HUES6 (cell line): ENCODE measurements around the gene CALR3.
"Not testable (repeated sequence)": the region's sequence is repeated elsewhere in the genome, so short reads cannot be mapped to it uniquely, and the experiment has no call there.

Experiments
- H3K27ac ChIP-seq: 2 replicates; pipeline ENCODE4 v1.7.0; 2013; ENCODE audit warnings: low read depth, mild to moderate bottlenecking, low read length, inconsistent platforms
- H3K27me3 ChIP-seq: 2 replicates; pipeline ENCODE4 v1.6.1; 2013; ENCODE audit warnings: low read length; ENCODE audit not compliant: control insufficient read depth, insufficient read depth
- H3K36me3 ChIP-seq: 2 replicates; pipeline ENCODE4 v1.6.1; 2013; ENCODE audit warnings: low read length; ENCODE audit not compliant: control insufficient read depth, insufficient read depth
- H3K4me1 ChIP-seq: 2 replicates; pipeline ENCODE4 v1.6.1; 2013; ENCODE audit warnings: low read length; ENCODE audit not compliant: control insufficient read depth, insufficient read depth
- H3K4me3 ChIP-seq: 2 replicates; pipeline ENCODE4 v1.5.1; 2013; ENCODE audit warnings: low read depth, low read length
- H3K9ac ChIP-seq: one replicate; pipeline ENCODE4 v1.6.1; 2013; ENCODE audit warnings: mild to moderate bottlenecking, low read length
- H3K9me3 ChIP-seq: 2 replicates; pipeline ENCODE4 v1.6.1; 2013; ENCODE audit warnings: low read depth, low read length; ENCODE audit not compliant: control insufficient read depth, insufficient read depth

The CALR3 gene

GRCh38 chr19:16509141-16510061, 13.4 kb upstream of the CALR3 start:
- H3K9me3 ChIP-seq: no peaks in the 10 kb centered on the region
- H3K9ac ChIP-seq: no peak overlapping the region
- no peaks in the 10 kb centered on the region for H3K27me3 ChIP-seq
- no peak overlapping the region for H3K27ac ChIP-seq
- H3K36me3 ChIP-seq: peaks cover 32% of the 10 kb centered on the region
- no peak overlapping the region for H3K4me3 ChIP-seq
- H3K4me1 ChIP-seq: no peaks in the 10 kb centered on the region

DNA sequence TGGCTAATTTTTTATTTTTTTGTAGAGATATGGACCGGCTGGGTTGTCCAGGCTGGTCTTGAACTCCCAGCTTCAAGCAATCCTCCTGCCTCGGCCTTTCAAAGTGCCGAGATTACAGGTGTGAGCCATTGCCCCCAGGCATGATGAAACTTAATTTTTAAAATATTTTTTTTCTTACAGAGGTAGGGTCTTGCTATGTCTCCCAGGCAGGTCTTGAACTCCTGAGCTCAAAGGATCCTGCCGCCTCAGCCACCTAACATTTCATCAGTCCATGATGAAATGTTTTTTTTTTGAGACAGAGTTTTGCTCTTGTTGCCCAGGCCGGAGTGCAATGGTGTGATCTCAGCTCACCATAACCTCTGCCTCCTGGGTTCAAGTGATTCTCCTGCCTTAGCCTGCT, 12.6 kb upstream of the CALR3 start:
- Histone ChIP-seq H3K4me3 (no peak overlapping the region), H3K9me3 (no peaks in the 10 kb centered on the region), H3K4me1 (no peaks in the 10 kb centered on the region)

DNA sequence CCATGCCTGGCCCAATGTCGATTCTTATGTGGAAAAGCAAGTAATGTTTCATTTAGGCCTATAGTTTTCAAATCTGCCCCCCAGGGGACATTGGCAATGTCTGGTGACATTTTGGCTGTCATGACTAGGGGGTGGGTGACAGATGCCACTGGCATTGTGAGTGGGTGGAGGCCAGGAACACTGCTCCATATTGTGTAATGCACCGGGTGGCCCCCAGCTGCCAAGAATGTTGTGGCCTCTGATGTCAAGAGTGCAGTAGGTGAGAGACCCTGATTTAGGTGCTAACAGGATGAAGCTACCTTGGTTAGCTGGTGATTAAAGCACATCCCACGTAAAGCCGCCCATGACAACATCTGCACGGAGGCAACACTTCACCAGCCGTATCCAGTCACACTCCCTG, 11.0 kb upstream of the CALR3 start:
- no peak overlapping the region for H3K9ac ChIP-seq
- no peak overlapping the region for H3K4me3 ChIP-seq
- H3K36me3 ChIP-seq: peaks cover 31% of the 10 kb centered on the region
- H3K9me3 ChIP-seq: no peaks in the 10 kb centered on the region
- H3K4me1 ChIP-seq: no peaks in the 10 kb centered on the region
- H3K27me3 ChIP-seq: no peaks in the 10 kb centered on the region
- no peak overlapping the region for H3K27ac ChIP-seq

More for the DNA sequence above, 12.6 kb upstream of the CALR3 start:
- Histone ChIP-seq H3K9ac (no peak overlapping the region), H3K27me3 (no peaks in the 10 kb centered on the region), H3K27ac (no peak overlapping the region), H3K36me3 (peaks cover 38% of the 10 kb centered on the region)

GRCh38 chr19:16506161-16506560, 10.2 kb upstream of the CALR3 start:
- H3K27me3 ChIP-seq, H3K4me3 ChIP-seq, H3K9ac ChIP-seq, H3K27ac ChIP-seq, H3K9me3 ChIP-seq, H3K4me1 ChIP-seq: not testable (repeated sequence)
- H3K36me3 ChIP-seq: peaks cover 31% of the 10 kb centered on the region

DNA sequence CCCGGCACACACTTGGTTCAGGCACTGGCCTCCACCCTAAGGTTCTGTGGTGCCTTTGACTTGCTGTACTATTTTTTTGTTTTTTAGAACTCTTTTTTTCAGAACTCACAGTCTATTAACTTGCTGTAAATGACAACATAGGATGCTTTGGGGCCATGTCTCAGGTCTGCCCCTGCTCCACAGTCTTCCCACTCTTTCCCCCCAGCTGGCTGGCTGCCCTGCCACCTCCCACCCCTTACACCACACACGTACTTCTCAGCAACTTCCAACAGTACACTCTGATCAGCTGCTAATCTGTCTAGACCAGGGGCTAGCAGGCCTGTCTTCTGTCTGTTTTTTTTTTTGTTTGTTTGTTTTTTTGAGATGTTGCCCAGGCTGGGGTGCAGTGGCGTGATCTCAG, 8.3 kb upstream of the CALR3 start:
- H3K36me3 ChIP-seq: peaks cover 16% of the 10 kb centered on the region
- H3K9ac ChIP-seq: no peak overlapping the region
- H3K27me3 ChIP-seq: no peaks in the 10 kb centered on the region
- no peak overlapping the region for H3K27ac ChIP-seq
- no peaks in the 10 kb centered on the region for H3K4me1 ChIP-seq
- H3K4me3 ChIP-seq: no peak overlapping the region
- no peaks in the 10 kb centered on the region for H3K9me3 ChIP-seq

DNA sequence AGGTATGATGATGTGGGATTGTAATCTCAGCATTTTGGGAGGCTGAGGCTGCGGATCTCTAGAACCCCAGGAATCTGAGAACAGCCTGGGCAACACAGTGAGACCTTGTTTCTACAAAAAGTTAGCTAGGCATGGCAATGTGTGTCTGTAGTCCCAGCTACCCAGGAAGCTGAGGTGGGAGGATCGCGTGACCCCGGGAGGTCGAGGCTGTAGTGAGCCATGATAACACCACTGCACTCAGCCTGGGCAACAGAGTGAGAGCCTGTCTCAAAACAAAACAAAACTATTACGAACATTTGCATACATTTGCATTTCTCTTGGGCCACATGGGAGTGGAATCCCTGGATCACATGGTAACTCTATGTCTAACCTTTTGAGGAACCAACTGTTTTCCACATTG, 1.9 kb upstream of the CALR3 start:
- Histone ChIP-seq H3K4me3 (no peak overlapping the region), H3K4me1 (peaks cover 10% of the 10 kb centered on the region; the same call in 1 of the 2 replicates), H3K27ac (no peak overlapping the region), H3K9ac (no peak overlapping the region), H3K9me3 (no peaks in the 10 kb centered on the region), H3K27me3 (no peaks in the 10 kb centered on the region), H3K36me3 (no peaks in the 10 kb centered on the region; the same call in 1 of the 2 replicates)

- no peaks in the 10 kb centered on the region; the same call in 1 of the 2 replicates for H3K36me3 ChIP-seq
- H3K9me3 ChIP-seq: no peaks in the 10 kb centered on the region
- H3K27me3 ChIP-seq: no peaks in the 10 kb centered on the region
- H3K4me1 ChIP-seq: peaks cover 10% of the 10 kb centered on the region; the same call in 1 of the 2 replicates
- no peak overlapping the region for H3K9ac ChIP-seq
- no peak overlapping the region for H3K27ac ChIP-seq
- peak overlapping the region; percentile 85 for H3K4me3 ChIP-seq
Measured at GRCh38 chr19:16497042-16497441, 1.1 kb upstream of the CALR3 start.

GRCh38 chr19:16496613-16496983, 631 bp upstream of the CALR3 start:
- Histone ChIP-seq H3K27me3 (no peaks in the 10 kb centered on the region), H3K9me3 (no peaks in the 10 kb centered on the region), H3K4me3 (peak overlapping the region; percentile 85), H3K27ac (no peak overlapping the region), H3K36me3 (no peaks in the 10 kb centered on the region; the same call in 1 of the 2 replicates), H3K9ac (peak overlapping the region; percentile 37), H3K4me1 (peaks cover 10% of the 10 kb centered on the region; the same call in 1 of the 2 replicates)

DNA sequence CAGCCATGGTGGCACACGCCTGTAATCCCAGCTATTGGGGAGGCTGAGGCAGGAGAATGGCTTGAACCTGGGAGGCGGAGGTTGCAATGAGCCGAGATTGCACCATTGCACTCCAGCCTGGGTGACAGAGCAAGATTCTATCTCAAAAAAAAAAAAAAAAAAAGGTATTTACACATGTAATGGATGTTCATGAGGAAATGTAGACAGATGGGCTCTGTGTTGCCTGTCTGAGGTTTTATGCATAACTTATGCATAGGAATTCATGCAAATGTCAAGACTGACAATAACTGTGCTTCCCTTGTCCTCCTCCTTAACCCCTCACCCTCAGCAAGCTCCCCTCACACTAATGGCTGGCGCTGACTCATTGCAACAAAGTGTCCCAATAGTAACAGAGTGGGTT, 9.5 kb downstream of the CALR3 start:
- not testable (repeated sequence) for H3K4me1 ChIP-seq, H3K27me3 ChIP-seq, H3K9me3 ChIP-seq, H3K36me3 ChIP-seq, H3K9ac ChIP-seq, H3K4me3 ChIP-seq, H3K27ac ChIP-seq

DNA sequence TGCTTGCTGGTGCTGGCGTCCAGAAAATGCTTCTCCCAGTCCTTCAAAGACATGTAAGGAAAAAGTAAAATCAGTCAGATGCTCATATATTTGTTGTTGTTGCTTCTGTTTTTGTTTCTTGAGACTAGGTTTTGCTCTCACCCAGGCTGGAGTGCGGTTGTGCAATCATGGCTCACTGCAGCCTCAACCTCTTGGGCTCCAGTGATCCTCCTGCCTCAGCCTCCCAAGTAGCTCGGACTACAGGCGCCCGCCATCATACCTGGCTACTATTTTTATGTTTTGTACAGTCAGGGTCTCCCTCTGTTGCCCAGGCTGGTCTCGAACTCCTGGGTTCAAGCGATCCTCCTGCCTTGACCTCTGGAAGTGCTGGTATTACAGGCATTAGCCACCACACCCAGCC, 13.2 kb downstream of the CALR3 start:
- no peak overlapping the region for H3K9ac ChIP-seq
- H3K4me3 ChIP-seq: no peak overlapping the region
- H3K9me3 ChIP-seq: no peaks in the 10 kb centered on the region
- H3K27me3 ChIP-seq: no peaks in the 10 kb centered on the region
- H3K36me3 ChIP-seq: no peaks in the 10 kb centered on the region
- no peaks in the 10 kb centered on the region for H3K4me1 ChIP-seq
- H3K27ac ChIP-seq: no peak overlapping the region

DNA sequence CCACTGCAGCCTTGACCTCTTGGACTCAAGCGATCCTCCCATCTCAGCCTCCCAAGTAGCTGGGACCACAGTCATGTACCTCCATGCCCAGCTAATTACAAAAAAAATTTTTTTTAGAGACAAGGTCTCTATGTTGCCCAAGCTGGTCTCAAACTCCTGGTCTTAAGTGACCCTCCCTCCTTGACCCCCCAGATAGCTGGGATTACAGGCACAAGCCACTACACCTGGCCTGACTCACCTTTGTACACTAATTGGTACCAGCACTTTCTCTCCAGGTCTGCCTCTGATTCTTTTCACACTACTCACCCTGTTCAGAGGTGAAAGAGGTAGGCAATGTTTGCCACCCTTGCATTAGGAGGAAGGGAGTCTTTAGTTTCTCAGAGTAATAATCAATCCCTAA, 18.7 kb downstream of the CALR3 start:
- no peaks in the 10 kb centered on the region for H3K4me1 ChIP-seq
- no peak overlapping the region for H3K9ac ChIP-seq

More for the DNA sequence above, 18.7 kb downstream of the CALR3 start:
- 0 out of 2 replicates have a peak, but pooled peaks cover 5% of the 10 kb centered on the region for H3K9me3 ChIP-seq
- H3K27ac ChIP-seq: no peak overlapping the region
- H3K36me3 ChIP-seq: no peaks in the 10 kb centered on the region
- H3K27me3 ChIP-seq: no peaks in the 10 kb centered on the region
- no peak overlapping the region for H3K4me3 ChIP-seq
